ENCODE data around the gene KPNA2.
"Not testable (repeated sequence)": the region's sequence is repeated elsewhere in the genome, so short reads cannot be mapped to it uniquely, and the experiment has no call there.

Gene KPNA2

GRCh38 chr17:68035131-68035522 is 408 bp upstream of the KPNA2 start:
- H3K27me3 ChIP-seq (ENCODE audit: insufficient read depth, low read length) = no peaks in the 10 kb centered on the region
- peaks cover 20% of the 10 kb centered on the region for H3K79me2 ChIP-seq (ENCODE audit: insufficient read depth, low read length)
- H3K9ac ChIP-seq (ENCODE audit: low read length) = peak overlapping the region; percentile 64
- H3F3A ChIP-seq (ENCODE audit: insufficient read depth, low read length) = no peaks in the 10 kb centered on the region
- no peaks in the 10 kb centered on the region for H3K9me3 ChIP-seq (ENCODE audit: low read length)
- no peaks in the 10 kb centered on the region for H4K20me1 ChIP-seq (ENCODE audit: insufficient read depth, low read length)
- peaks cover 44% of the 10 kb centered on the region for H3K36me3 ChIP-seq (ENCODE audit: insufficient read depth, low read length)
- peak overlapping the region; percentile 88 for H2AFZ ChIP-seq (ENCODE audit: low read length)
- H3K9me2 ChIP-seq (ENCODE audit: low read depth, low read length) = no peaks in the 10 kb centered on the region
- peak overlapping the region; percentile 73 for H3K4me2 ChIP-seq (ENCODE audit: low read length)
- no peak overlapping the region for H3K27ac ChIP-seq (ENCODE audit: low read depth, low read length, poor library complexity, severe bottlenecking)
- peak overlapping the region; percentile 53 for H3K4me3 ChIP-seq (ENCODE audit: low read depth, low read length, poor library complexity, severe bottlenecking)
- no peak for TF ChIP-seq EZH2 (IDR thresholded peaks at IDR 0.05; ENCODE audit: borderline replicate concordance, low read length)
- TF ChIP-seq CTCF (IDR thresholded peaks at IDR 0.05; ENCODE audit: low read length) = no peak
- H3K4me1 ChIP-seq (ENCODE audit: insufficient read depth, low read length, severe bottlenecking) = peaks cover 26% of the 10 kb centered on the region

GRCh38 chr17:68036304-68037147 is 991 bp downstream of the KPNA2 start:
- Histone ChIP-seq H3K9me3 (ENCODE audit: low read length) (no peaks in the 10 kb centered on the region), H3K27me3 (ENCODE audit: insufficient read depth, low read length) (no peaks in the 10 kb centered on the region), H3K9ac (ENCODE audit: low read length) (peak overlapping the region; percentile 90), H3K4me3 (ENCODE audit: low read depth, low read length, poor library complexity, severe bottlenecking) (peak overlapping the region; percentile 85), H3K36me3 (ENCODE audit: insufficient read depth, low read length) (peaks cover 58% of the 10 kb centered on the region), H3K79me2 (ENCODE audit: insufficient read depth, low read length) (peaks cover 20% of the 10 kb centered on the region), H3K9me2 (ENCODE audit: low read depth, low read length) (no peaks in the 10 kb centered on the region), H3K4me1 (ENCODE audit: insufficient read depth, low read length, severe bottlenecking) (peaks cover 26% of the 10 kb centered on the region), H4K20me1 (ENCODE audit: insufficient read depth, low read length) (no peaks in the 10 kb centered on the region), H3F3A (ENCODE audit: insufficient read depth, low read length) (no peaks in the 10 kb centered on the region), H2AFZ (ENCODE audit: low read length) (no peak overlapping the region), H3K4me2 (ENCODE audit: low read length) (peak overlapping the region; percentile 90), H3K27ac (ENCODE audit: low read depth, low read length, poor library complexity, severe bottlenecking) (peak overlapping the region; percentile 73)
- TF ChIP-seq CTCF (IDR thresholded peaks at IDR 0.05; ENCODE audit: low read length) (no peak), EZH2 (IDR thresholded peaks at IDR 0.05; ENCODE audit: borderline replicate concordance, low read length) (no peak)

- no peak overlapping the region for H3K4me2 ChIP-seq (ENCODE audit: low read length)
- no peak overlapping the region for H3K4me3 ChIP-seq (ENCODE audit: low read depth, low read length, poor library complexity, severe bottlenecking)
- no peaks in the 10 kb centered on the region for H3K4me1 ChIP-seq (ENCODE audit: insufficient read depth, low read length, severe bottlenecking)
- no peaks in the 10 kb centered on the region for H4K20me1 ChIP-seq (ENCODE audit: insufficient read depth, low read length)
- no peak overlapping the region for H3K9ac ChIP-seq (ENCODE audit: low read length)
- no peaks in the 10 kb centered on the region for H3K27me3 ChIP-seq (ENCODE audit: insufficient read depth, low read length)
- no peaks in the 10 kb centered on the region for H3K9me3 ChIP-seq (ENCODE audit: low read length)
- peaks cover 59% of the 10 kb centered on the region for H3K36me3 ChIP-seq (ENCODE audit: insufficient read depth, low read length)
- TF ChIP-seq EZH2 (IDR thresholded peaks at IDR 0.05; ENCODE audit: borderline replicate concordance, low read length) = no peak
- TF ChIP-seq CTCF (IDR thresholded peaks at IDR 0.05; ENCODE audit: low read length) = no peak
- peaks cover 21% of the 10 kb centered on the region; the same call in 1 of the 2 replicates for H3F3A ChIP-seq (ENCODE audit: insufficient read depth, low read length)
- H3K27ac ChIP-seq (ENCODE audit: low read depth, low read length, poor library complexity, severe bottlenecking) = no peak overlapping the region
- no peaks in the 10 kb centered on the region for H3K79me2 ChIP-seq (ENCODE audit: insufficient read depth, low read length)
- no peak overlapping the region for H2AFZ ChIP-seq (ENCODE audit: low read length)
- H3K9me2 ChIP-seq (ENCODE audit: low read depth, low read length) = no peaks in the 10 kb centered on the region
Measured at GRCh38 chr17:68047153-68047846, 11.8 kb downstream of the KPNA2 start.

GRCh38 chr17:68047890-68048542 is 12.5 kb downstream of the KPNA2 start:
- H3K27me3 ChIP-seq (ENCODE audit: insufficient read depth, low read length); H3K4me1 ChIP-seq (ENCODE audit: insufficient read depth, low read length, severe bottlenecking); H4K20me1 ChIP-seq (ENCODE audit: insufficient read depth, low read length); H3K9me3 ChIP-seq (ENCODE audit: low read length); H3K9me2 ChIP-seq (ENCODE audit: low read depth, low read length); H3K9ac ChIP-seq (ENCODE audit: low read length); H3K4me2 ChIP-seq (ENCODE audit: low read length); H3K4me3 ChIP-seq (ENCODE audit: low read depth, low read length, poor library complexity, severe bottlenecking); H3K27ac ChIP-seq (ENCODE audit: low read depth, low read length, poor library complexity, severe bottlenecking); H2AFZ ChIP-seq (ENCODE audit: low read length); H3K79me2 ChIP-seq (ENCODE audit: insufficient read depth, low read length): not testable (repeated sequence)
- Histone ChIP-seq H3K36me3 (ENCODE audit: insufficient read depth, low read length) (peaks cover 52% of the 10 kb centered on the region), H3F3A (ENCODE audit: insufficient read depth, low read length) (peaks cover 21% of the 10 kb centered on the region; the same call in 1 of the 2 replicates)
